HG03354 (cell line): ENCODE results near the gene NSUN4.
A peak's percentile ranks its signal among the peaks of the same experiment; 100 is the strongest.
"Not testable (repeated sequence)": the region's sequence is repeated elsewhere in the genome, so short reads cannot be mapped to it uniquely, and the experiment has no call there.

Experiments
- ATAC-seq: cut with Tn5 transposase; IDR thresholded peaks from one replicate; pipeline ENCODE4 v1.9.1; 2021; ENCODE audit warnings: mild to moderate bottlenecking; ENCODE audit not compliant: unreplicated experiment, poor library complexity, severe bottlenecking

NSUN4 gene

GRCh38 chr1:46363121-46363520 lies 22.5 kb downstream of the NSUN4 start:
- no peak for ATAC-seq

GRCh38 chr1:46364612-46365011 lies 24.0 kb downstream of the NSUN4 start:
- ATAC-seq = no peak

- not testable (repeated sequence) for ATAC-seq
These were observed 25.2 kb downstream of the NSUN4 start for GRCh38 chr1:46365796-46366195.

GRCh38 chr1:46367072-46367471 lies 26.5 kb downstream of the NSUN4 start:
- no peak for ATAC-seq

GRCh38 chr1:46367701-46368100 lies 27.1 kb downstream of the NSUN4 start:
- not testable (repeated sequence) for ATAC-seq

- ATAC-seq = no peak
These were observed 28.2 kb downstream of the NSUN4 start for GRCh38 chr1:46368791-46369190.

GRCh38 chr1:46369542-46370213 lies 29.1 kb downstream of the NSUN4 start:
- ATAC-seq = no peak

GRCh38 chr1:46370214-46370633 lies 29.6 kb downstream of the NSUN4 start:
- ATAC-seq = peak; percentile 57

GRCh38 chr1:46372431-46372830 lies 31.8 kb downstream of the NSUN4 start:
- ATAC-seq = no peak

- no peak for ATAC-seq
These were observed 39.4 kb downstream of the NSUN4 start for GRCh38 chr1:46379996-46380395.

- ATAC-seq = no peak
These were observed 39.9 kb downstream of the NSUN4 start for GRCh38 chr1:46380508-46380907.

GRCh38 chr1:46393510-46393909 lies 52.9 kb downstream of the NSUN4 start:
- ATAC-seq = no peak

GRCh38 chr1:46394108-46394871 lies 53.7 kb downstream of the NSUN4 start, which contains the start of gene FAAH:
Gene FAAH (plus strand): TSS chr1:46394317. CDS start chr1:46394349, 32 bp downstream.
- ATAC-seq = no peak

GRCh38 chr1:46394872-46395465 lies 54.4 kb downstream of the NSUN4 start:
- ATAC-seq = no peak

- no peak for ATAC-seq
These were observed 56.1 kb downstream of the NSUN4 start for GRCh38 chr1:46396441-46397398.

GRCh38 chr1:46399307-46399706 lies 58.7 kb downstream of the NSUN4 start:
- ATAC-seq = no peak

GRCh38 chr1:46400421-46400820 lies 59.8 kb downstream of the NSUN4 start:
- ATAC-seq = no peak

- ATAC-seq = no peak
These were observed 60.7 kb downstream of the NSUN4 start for GRCh38 chr1:46401154-46401913.
